HepG2 (cell line): Measurements from ENCODE around the gene CDH22. TPM values are rescaled to one million over a fixed set of nuclear protein-coding genes. Genes with fewer than 3 reads are reported as not detected.

Experiments
- ATAC-seq: fragments of 200-7000 bp; cut with Tn5 transposase; 3 replicates; pipeline ENCODE4 v1.9.1; 2020; ENCODE audit warnings: mild to moderate bottlenecking, moderate library complexity
- BruUV-seq: library from RNA; stranded (reverse); fragments of 400-500 nt; replicated peaks from 2 replicates; lab custom pipeline; 2021; lab: Mats Ljungman, UMichigan
- CTCF ChIA-PET: fragments of 300-600 bp; formaldehyde crosslinking; extraction: SDS; loops from one replicate; lab custom pipeline; 2021; ENCODE audit warnings: low total read pairs, inconsistent platforms, low intra/inter-chr PET ratio; lab: Yijun Ruan, JAX
- POLR2A ChIA-PET: fragments of 350-600 bp; sonication (Branson Sonifier 250); formaldehyde crosslinking; loops from one replicate; lab custom pipeline; 2020; ENCODE audit warnings: antibody characterized with exemption, inconsistent platforms; lab: Yijun Ruan, JAX
- DNase-seq: peaks from one replicate; pipeline ENCODE4 v3.0.0-alpha.2; 2015; ENCODE audit warnings: low spot score
- FAIRE-seq: peaks from 3 replicates; lab custom pipeline; 2011; peaks lifted over from hg19 to GRCh38; lab: Jason Lieb, UNC
- H2AFZ ChIP-seq: one replicate; pipeline ENCODE4 v1.6.1; 2011; ENCODE audit warnings: low read length, inconsistent platforms
- H3K27ac ChIP-seq: fragments of 300-600 bp; 3 replicates; pipeline ENCODE4 v1.8.0; 2011; ENCODE audit warnings: mixed run types, mild to moderate bottlenecking, mixed read lengths, low read length, inconsistent platforms; ENCODE audit not compliant: insufficient read depth; ENCODE audit errors: extremely low read length
- H3K27me3 ChIP-seq, 2 experiments: fragments of 200-600 bp in 1 of 2; 2 replicates in 1 of 2; 3 replicates in 1 of 2; pipeline versions ENCODE4 v1.6.0 to v1.8.0; 2011; ENCODE audit warnings: low read length in 2 of 2, mild to moderate bottlenecking in 2 of 2, moderate library complexity in 2 of 2, inconsistent platforms in 1 of 2; ENCODE audit not compliant: insufficient read depth in 2 of 2, control insufficient read depth in 1 of 2
- H3K36me3 ChIP-seq, 2 experiments: fragments of 200-600 bp in 1 of 2; replicated peaks in 1 of 2; 2 replicates in 1 of 2; 3 replicates in 1 of 2; pipeline versions ENCODE4 v1.5.1 to v1.8.0; 2011; ENCODE audit warnings: low read length in 2 of 2, inconsistent platforms in 1 of 2; ENCODE audit not compliant: insufficient read depth in 2 of 2, control insufficient read depth in 1 of 2
- H3K4me1 ChIP-seq: 2 replicates; pipeline ENCODE4 v1.5.1; 2012; ENCODE audit warnings: low read length, inconsistent platforms; ENCODE audit not compliant: insufficient read depth
- H3K4me2 ChIP-seq: 2 replicates; pipeline ENCODE4 v1.6.0; 2011; ENCODE audit warnings: low read depth, low read length, inconsistent platforms
- H3K4me3 ChIP-seq, 3 experiments: fragments of 200-600 bp in 1 of 3; sonication (generic), shearing (Covaris generic) in 1 of 3; replicated peaks in 1 of 3; 2 replicates each; pipeline ENCODE4 v1.5.1; 2011 to 2016; ENCODE audit warnings: low read length in 3 of 3, inconsistent platforms in 2 of 3, low read depth in 2 of 3, mild to moderate bottlenecking in 2 of 3, control low read depth in 1 of 3, mixed read lengths in 1 of 3; ENCODE audit not compliant: insufficient read depth in 1 of 3
- H3K79me2 ChIP-seq: one replicate; pipeline ENCODE4 v1.6.1; 2011; ENCODE audit warnings: low read length, inconsistent platforms; ENCODE audit not compliant: insufficient read depth
- H3K9ac ChIP-seq: 2 replicates; pipeline ENCODE4 v1.6.0; 2011; ENCODE audit warnings: mild to moderate bottlenecking, low read depth, low read length, inconsistent platforms; ENCODE audit not compliant: insufficient read depth
- H3K9me3 ChIP-seq: 2 replicates; pipeline ENCODE4 v1.5.1; 2012; ENCODE audit warnings: mild to moderate bottlenecking, low read length
- H4K20me1 ChIP-seq: 2 replicates; pipeline ENCODE4 v1.6.0; 2011; ENCODE audit warnings: inconsistent platforms, mild to moderate bottlenecking, low read length, moderate library complexity; ENCODE audit not compliant: insufficient read depth
- AGO2 ChIP-seq: fragments of 200-400 bp; formaldehyde crosslinking; optimal IDR thresholded peaks from 2 replicates; pipeline ENCODE3; 2017; ENCODE audit warnings: mild to moderate bottlenecking, low read depth, low read length, moderate library complexity
- CHCHD3 ChIP-seq: sonication (generic); formaldehyde crosslinking; IDR thresholded peaks from 2 replicates; pipeline ENCODE4 v1.8.0; 2022; ENCODE audit warnings: mild to moderate bottlenecking, missing genetic modification reagents, moderate library complexity
- GABPA ChIP-seq, 2 experiments: IDR thresholded peaks; 2 replicates each; pipeline ENCODE4 v1.6.1; 2011 to 2016; ENCODE audit warnings: low read depth in 2 of 2, low read length in 1 of 2, missing biosample characterization in 1 of 2, missing genetic modification characterization in 1 of 2
- HHEX ChIP-seq: IDR thresholded peaks from 2 replicates; pipeline ENCODE4 v1.6.1; 2016; ENCODE audit warnings: control low read depth
- ISX ChIP-seq: sonication (generic); formaldehyde crosslinking; conservative IDR thresholded peaks from 2 replicates; pipeline ENCODE4 v1.5.0; 2020; ENCODE audit warnings: missing genetic modification reagents
- MIER3 ChIP-seq: IDR thresholded peaks from 2 replicates; pipeline ENCODE4 v1.6.1; 2016; ENCODE audit warnings: missing compliant biosample characterization, borderline replicate concordance
- MTF1 ChIP-seq: sonication (generic); formaldehyde crosslinking; IDR thresholded peaks from 2 replicates; pipeline ENCODE4 v1.5.0; 2020; ENCODE audit warnings: missing genetic modification reagents
- RXRB ChIP-seq: IDR thresholded peaks from 2 replicates; pipeline ENCODE4 v1.6.1; 2016; ENCODE audit warnings: borderline replicate concordance, missing genetic modification reagents, missing compliant biosample characterization
- SIN3A ChIP-seq: IDR thresholded peaks from 2 replicates; pipeline ENCODE4 v1.6.1; 2011; ENCODE audit warnings: low read depth, mild to moderate bottlenecking, control low read depth, low read length, borderline replicate concordance
- ZBTB10 ChIP-seq: sonication (generic); formaldehyde crosslinking; IDR thresholded peaks from 2 replicates; pipeline ENCODE4 v1.4.0; 2020; ENCODE audit warnings: missing genetic modification reagents, borderline replicate concordance
- ZBTB34 ChIP-seq: sonication (generic); formaldehyde crosslinking; IDR thresholded peaks from 2 replicates; pipeline ENCODE4 v1.8.0; 2022; ENCODE audit warnings: mild to moderate bottlenecking, missing genetic modification reagents
- ZBTB43 ChIP-seq: sonication (generic); formaldehyde crosslinking; conservative IDR thresholded peaks from 2 replicates; pipeline ENCODE4 v1.4.0; 2020; ENCODE audit warnings: missing genetic modification reagents
- ZFP91 ChIP-seq: sonication (generic); formaldehyde crosslinking; IDR thresholded peaks from 2 replicates; pipeline ENCODE4 v1.9.0; 2022; ENCODE audit warnings: missing genetic modification reagents, mild to moderate bottlenecking, borderline replicate concordance
- ZNF337 ChIP-seq: sonication (generic); formaldehyde crosslinking; IDR thresholded peaks from 2 replicates; pipeline ENCODE4 v1.5.1; 2020; ENCODE audit warnings: missing genetic modification reagents, low read depth, mild to moderate bottlenecking, borderline replicate concordance
- in situ Hi-C: cut with HindIII; loops from 2 replicates; pipeline ENCODE4 v1.10.0; 2017; ENCODE audit warnings: low pct_unique_long_range_greater_than_20kb; ENCODE audit not compliant: extremely low pct_ligation_motif_present
- intact Hi-C: fragments of 100-400 bp; cut with micrococcal nuclease; formaldehyde crosslinking; loops from one replicate; pipeline ENCODE4 v1.10.0; 2022; ENCODE audit not compliant: unreplicated experiment
- polyA plus RNA-seq, 8 experiments: library from polyadenylated mRNA; depleted of rRNA in 3 of 8; stranded (reverse) in 7 of 8; unstranded in 1 of 8; fragments of >200 nt; fragmentation: Illumina TruSeq in 4 of 8; extraction: Trizol in 4 of 8; gene quantifications; 2 replicates each; pipeline versions ENCODE4 v1.2.1 to v1.2.3, GENCODE V29; 2011 to 2016; ENCODE audit warnings: low read depth in 4 of 8, missing spikeins in 1 of 8, mixed read lengths in 1 of 8; ENCODE audit not compliant: insufficient read depth in 1 of 8
- total RNA-seq, 5 experiments: library from RNA; depleted of rRNA; stranded (reverse); fragments of >200 nt; fragmentation: Illumina TruSeq; extraction: Trizol; gene quantifications; 2 replicates each; pipeline ENCODE4 v1.2.3, GENCODE V29; 2016; ENCODE audit warnings: low read depth in 1 of 5

The CDH22 gene
- total and polyA plus RNA-seq, 2 of the 13 experiments (the other 11 are each of a cell fraction or from before 2014, with no cell fraction given), result not detected

- TF ChIP-seq MIER3 (CRISPR knock-in tag) (no peak), ZFP91 (CRISPR knock-in tag) (no peak), ISX (CRISPR knock-in tag) (no peak), ZBTB43 (CRISPR knock-in tag) (no peak), ZNF337 (CRISPR knock-in tag) (no peak), RXRB (CRISPR knock-in tag) (no peak), GABPA (IDR thresholded peaks at IDR 0.05; ENCODE audit: low read depth, low read length) (no peak), GABPA (CRISPR knock-in tag; IDR thresholded peaks at IDR 0.05; ENCODE audit: low read depth) (no peak)
These were observed 71.1 kb downstream of the CDH22 start (continued) for GRCh38 chr20:46237227-46237626.

- no peak for FAIRE-seq
- in situ Hi-C loops, result no loop called here
- no TSS peak for BruUV-seq
These were observed 73.2 kb downstream of the CDH22 start for GRCh38 chr20:46235077-46235476.

More at GRCh38 chr20:46235077-46235476, 73.2 kb downstream of the CDH22 start:
- no peaks in the 10 kb centered on the region for H3K79me2 ChIP-seq
- no peaks in the 10 kb centered on the region for H3K36me3 ChIP-seq
- no peaks in the 10 kb centered on the region for H3K9me3 ChIP-seq
- H3K27me3 ChIP-seq, result no peaks in the 10 kb centered on the region; a peak in 2 of 5 replicates
- POLR2A ChIA-PET, result no interaction called here
- no peak overlapping the region for H3K4me3 ChIP-seq
- no peak overlapping the region for H3K27ac ChIP-seq
- H3K9ac ChIP-seq, result no peak overlapping the region
- H4K20me1 ChIP-seq, result 0 out of 2 replicates have a peak, but pooled peaks cover 4% of the 10 kb centered on the region
- H3K4me2 ChIP-seq, result no peak overlapping the region
- TF ChIP-seq ZBTB34 (CRISPR knock-in tag), result no peak
- TF ChIP-seq CHCHD3 (CRISPR knock-in tag), result no peak
- TF ChIP-seq MTF1, result no peak
- TF ChIP-seq HHEX (CRISPR knock-in tag), result no peak
- TF ChIP-seq SIN3A, result no peak
- TF ChIP-seq AGO2, result no peak
- no peak for TF ChIP-seq ZBTB10
- H2AFZ ChIP-seq, result no peak overlapping the region
- ATAC-seq (no peak), DNase-seq (no peak)
- CTCF ChIA-PET, result no interaction called here
- H3K4me1 ChIP-seq, result no peaks in the 10 kb centered on the region
- intact Hi-C loops, result no loop called here
